K562 (cell line): ENCODE data around the gene MKRN1. TPM values are rescaled to one million over a fixed set of nuclear protein-coding genes. Genes with fewer than 3 reads are reported as not detected.

Source experiments
- ATAC-seq: fragments of 200-7000 bp; cut with Tn5 transposase; 3 replicates; pipeline ENCODE4 v1.9.1; 2020; ENCODE audit warnings: moderate library complexity
- BruUV-seq: library from RNA; stranded (reverse); fragments of 400-500 nt; replicated peaks from 2 replicates; lab custom pipeline; 2021; lab: Mats Ljungman, UMichigan
- CTCF ChIA-PET: fragments of 300-600 bp; formaldehyde crosslinking; extraction: SDS; loops from one replicate; lab custom pipeline; 2021; ENCODE audit warnings: low intra/inter-chr PET ratio; lab: Yijun Ruan, JAX
- POLR2A ChIA-PET: fragments of 300-600, 350-650 bp; sonication (Branson Sonifier 250); formaldehyde crosslinking; extraction: SDS; loops from one replicate; lab custom pipeline; 2021; ENCODE audit warnings: antibody characterized with exemption, inconsistent platforms; lab: Yijun Ruan, JAX
- DNase-seq, 4 experiments: peaks; one replicate each; pipeline versions ENCODE4 v3.0.0 to v3.0.0-alpha.2; 2011 to 2018; ENCODE audit warnings: low spot score in 3 of 4, mixed read lengths in 3 of 4; ENCODE audit errors: extremely low read depth in 1 of 4
- FAIRE-seq: peaks from 2 replicates; lab custom pipeline; 2011; peaks lifted over from hg19 to GRCh38; lab: Jason Lieb, UNC
- H2AFZ ChIP-seq: 2 replicates; pipeline ENCODE4 v1.6.0; 2011; ENCODE audit warnings: low read depth, low read length, control low read depth, inconsistent platforms
- H3K27ac ChIP-seq: fragments of 200-600 bp; 3 replicates; pipeline ENCODE4 v1.8.0; 2011; ENCODE audit warnings: low read depth, mild to moderate bottlenecking, control low read depth, inconsistent platforms, low read length, moderate library complexity, mixed read lengths; ENCODE audit errors: extremely low read depth
- H3K27me3 ChIP-seq, 2 experiments: fragments of 300-600 bp in 1 of 2; 2 replicates in 1 of 2; 3 replicates in 1 of 2; pipeline versions ENCODE4 v1.6.0 to v1.8.0; 2011; ENCODE audit warnings: inconsistent platforms in 2 of 2, low read length in 2 of 2, mild to moderate bottlenecking in 1 of 2, mixed read lengths in 1 of 2, moderate library complexity in 1 of 2; ENCODE audit not compliant: control insufficient read depth in 2 of 2, insufficient read depth in 2 of 2
- H3K36me3 ChIP-seq: fragments of 300-600 bp; 3 replicates; pipeline ENCODE4 v1.8.0; 2011; ENCODE audit warnings: mild to moderate bottlenecking, low read length, inconsistent platforms; ENCODE audit not compliant: control insufficient read depth, insufficient read depth
- H3K4me1 ChIP-seq, 2 experiments: fragments of 200-600 bp in 1 of 2; replicated peaks in 1 of 2; 2 replicates in 1 of 2; 3 replicates in 1 of 2; pipeline versions ENCODE4 v1.5.1 to v1.8.0; 2011; ENCODE audit warnings: inconsistent platforms in 2 of 2, low read length in 2 of 2, mild to moderate bottlenecking in 1 of 2, mixed read lengths in 1 of 2, moderate library complexity in 1 of 2; ENCODE audit not compliant: control insufficient read depth in 2 of 2, insufficient read depth in 2 of 2
- H3K4me2 ChIP-seq: 2 replicates; pipeline ENCODE4 v1.6.1; 2011; ENCODE audit warnings: low read length, control low read depth, inconsistent platforms, mixed read lengths; ENCODE audit not compliant: insufficient read depth
- H3K4me3 ChIP-seq: fragments of 200-600 bp; sonication (generic), shearing (Covaris generic); 2 replicates; pipeline ENCODE4 v1.5.1; 2016; ENCODE audit warnings: control low read depth, inconsistent platforms
- H3K79me2 ChIP-seq: fragments of 200-600 bp; 3 replicates; pipeline ENCODE4 v1.8.0; 2011; ENCODE audit warnings: low read length, inconsistent platforms; ENCODE audit not compliant: control insufficient read depth, insufficient read depth
- H3K9ac ChIP-seq, 2 experiments: 2 replicates each; pipeline versions ENCODE4 v1.6.0 to v1.6.1; 2011; ENCODE audit warnings: low read depth in 2 of 2, low read length in 2 of 2, control low read depth in 1 of 2, inconsistent platforms in 1 of 2, mild to moderate bottlenecking in 1 of 2, mixed read lengths in 1 of 2; ENCODE audit not compliant: insufficient read depth in 1 of 2
- H3K9me1 ChIP-seq: one replicate; pipeline ENCODE4 v1.6.0; 2011; ENCODE audit warnings: inconsistent platforms, mild to moderate bottlenecking, low read length, moderate library complexity; ENCODE audit not compliant: control insufficient read depth, insufficient read depth
- H3K9me3 ChIP-seq: replicated peaks from 2 replicates; pipeline ENCODE4 v1.5.1; 2011; ENCODE audit warnings: low read depth, low read length, inconsistent platforms; ENCODE audit not compliant: control insufficient read depth, insufficient read depth
- H4K20me1 ChIP-seq: replicated peaks from 2 replicates; pipeline ENCODE4 v1.6.1; 2011; ENCODE audit warnings: low read length, inconsistent platforms, mixed read lengths; ENCODE audit not compliant: control insufficient read depth, insufficient read depth
- BRD4 ChIP-seq: fragments of 200-600 bp; sonication (generic); IDR thresholded peaks from 2 replicates; pipeline ENCODE4 v1.6.1; 2017; ENCODE audit warnings: inconsistent platforms
- C11orf30 ChIP-seq: fragments of 450-650 bp; IDR thresholded peaks from 2 replicates; pipeline ENCODE4 v1.6.1; 2016; ENCODE audit warnings: low read depth, mild to moderate bottlenecking
- MAFF ChIP-seq: IDR thresholded peaks from 2 replicates; pipeline ENCODE4 v1.6.1; 2012; ENCODE audit warnings: low read length, improper control_type of control experiment
- MAFG ChIP-seq: fragments of 450-650 bp; conservative IDR thresholded peaks from 2 replicates; pipeline ENCODE4 v1.6.1; 2016; ENCODE audit warnings: missing genetic modification characterization, missing compliant biosample characterization
- MAFK ChIP-seq: IDR thresholded peaks from 2 replicates; pipeline ENCODE4 v1.6.1; 2011; ENCODE audit warnings: low read length, improper control_type of control experiment
- NCOA6 ChIP-seq: fragments of 450-650 bp; IDR thresholded peaks from 2 replicates; pipeline ENCODE4 v1.6.1; 2017; ENCODE audit warnings: mild to moderate bottlenecking
- SREBF2 ChIP-seq: sonication (generic); formaldehyde crosslinking; IDR thresholded peaks from 2 replicates; pipeline ENCODE4 v1.4.0; 2020; ENCODE audit warnings: mild to moderate bottlenecking, missing genetic modification reagents
- TEAD4 ChIP-seq, 2 experiments: sonication (generic) in 1 of 2; formaldehyde crosslinking in 1 of 2; IDR thresholded peaks; 2 replicates each; pipeline versions ENCODE4 v1.6.1 to v1.8.0; 2012 to 2022; ENCODE audit warnings: borderline replicate concordance in 1 of 2, inconsistent platforms in 1 of 2, low read length in 1 of 2, mild to moderate bottlenecking in 1 of 2, missing genetic modification reagents in 1 of 2
- ZNF354B ChIP-seq: fragments of 250-450 bp; sonication (Bioruptor Pico); IDR thresholded peaks from 2 replicates; pipeline ENCODE4 v1.4.0; 2020
- WGBS: fragments of 100-300 bp; shearing (Covaris generic); methylation state at CpG from one replicate; pipeline ENCODE4 v1.1.6; 2016; ENCODE audit warnings: low coverage, mixed read lengths; ENCODE audit not compliant: insufficient coverage; ENCODE audit errors: missing lambda C conversion rate; 5-methylcytosine and 5-hydroxymethylcytosine counted together
- in situ Hi-C: fragments of 300-500 bp; cut with MboI; formaldehyde crosslinking; loops from 4 replicates; pipeline ENCODE4 v1.15.0; 2018; ENCODE audit warnings: inconsistent platforms, mixed read lengths
- intact Hi-C: fragments of 100-400 bp; cut with micrococcal nuclease; formaldehyde crosslinking; loops from 2 replicates; pipeline ENCODE4 v1.14.2; 2022
- polyA plus RNA-seq, 8 experiments: library from polyadenylated mRNA; depleted of rRNA in 4 of 8; stranded (reverse) in 5 of 8; unstranded in 3 of 8; fragments of >200 nt; fragmentation: Nextera tagmentation in 2 of 8; fragmentation: Illumina TruSeq in 1 of 8; extraction: Ambion mirVana in 2 of 8; extraction: Trizol in 1 of 8; gene quantifications; 2 replicates each; pipeline versions ENCODE4 v1.2.1 to v1.2.3, GENCODE V29; 2011 to 2014; ENCODE audit warnings: inconsistent platforms in 1 of 8, missing spikeins in 1 of 8
- total RNA-seq, 7 experiments: library from RNA; depleted of rRNA in 6 of 7; stranded (reverse); fragments of >200 nt in 6 of 7; fragmentation: Illumina TruSeq in 2 of 7; extraction: Trizol in 2 of 7; gene quantifications; 2 replicates each; pipeline versions ENCODE4 v1.2.1 to v1.2.3, GENCODE V29; 2011 to 2021; ENCODE audit warnings: low replicate concordance in 1 of 7
- TF ChIP-seq, protein P1 (sequence below): IDR thresholded peaks from 2 replicates; pipeline ENCODE4 v1.6.1; 2011; ENCODE audit not compliant: insufficient read length; ENCODE audit errors: extremely low read depth
- TF ChIP-seq, protein P2 (sequence below): fragments of 450-650 bp; formaldehyde crosslinking; IDR thresholded peaks from 2 replicates; pipeline ENCODE4 v1.4.0; 2020; ENCODE audit warnings: mild to moderate bottlenecking
- TF ChIP-seq, protein P3 (sequence below): fragments of 450-650 bp; formaldehyde crosslinking; IDR thresholded peaks from 2 replicates; pipeline ENCODE4 v1.4.0; 2022; ENCODE audit warnings: missing genetic modification characterization
- TF ChIP-seq, protein P4 (sequence below), 2 experiments: fragments of 450-650 bp; IDR thresholded peaks; 2 replicates each; pipeline ENCODE4 v1.6.1; 2016
- TF ChIP-seq, protein P5 (sequence below): fragments of 450-650 bp; formaldehyde crosslinking; IDR thresholded peaks from 2 replicates; pipeline ENCODE4 v1.4.0; 2022; ENCODE audit warnings: missing genetic modification characterization

Gene MKRN1
- total and polyA plus RNA-seq, 9 of the 15 experiments (the other 6 are each of a cell fraction or from before 2014, with no cell fraction given), result 30.5 to 90.3 (median 76.0) TPM

DNA sequence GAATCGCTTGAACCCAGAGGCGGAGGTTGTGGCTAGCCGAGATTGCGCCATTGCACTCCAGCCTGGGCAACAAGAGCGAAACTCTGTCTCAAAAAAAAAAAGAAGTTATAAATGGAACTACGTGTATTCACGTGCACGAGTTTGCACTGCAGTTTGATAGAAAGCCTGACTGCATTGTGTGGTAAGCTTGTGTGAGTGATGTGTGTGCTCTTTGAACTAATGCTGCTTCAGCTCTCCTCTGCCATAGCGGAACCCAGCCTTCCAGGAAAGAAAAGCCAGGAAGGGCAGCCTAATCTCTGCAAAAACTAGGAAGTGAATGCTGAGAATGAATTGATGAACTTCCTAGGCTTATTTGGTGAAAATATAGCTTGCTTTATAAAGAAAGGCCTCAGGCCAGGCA is 15.6 kb upstream of the MKRN1 start (continued):
- TF ChIP-seq, protein P1, sequence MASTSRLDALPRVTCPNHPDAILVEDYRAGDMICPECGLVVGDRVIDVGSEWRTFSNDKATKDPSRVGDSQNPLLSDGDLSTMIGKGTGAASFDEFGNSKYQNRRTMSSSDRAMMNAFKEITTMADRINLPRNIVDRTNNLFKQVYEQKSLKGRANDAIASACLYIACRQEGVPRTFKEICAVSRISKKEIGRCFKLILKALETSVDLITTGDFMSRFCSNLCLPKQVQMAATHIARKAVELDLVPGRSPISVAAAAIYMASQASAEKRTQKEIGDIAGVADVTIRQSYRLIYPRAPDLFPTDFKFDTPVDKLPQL, result no peak
- TF ChIP-seq, protein P2, sequence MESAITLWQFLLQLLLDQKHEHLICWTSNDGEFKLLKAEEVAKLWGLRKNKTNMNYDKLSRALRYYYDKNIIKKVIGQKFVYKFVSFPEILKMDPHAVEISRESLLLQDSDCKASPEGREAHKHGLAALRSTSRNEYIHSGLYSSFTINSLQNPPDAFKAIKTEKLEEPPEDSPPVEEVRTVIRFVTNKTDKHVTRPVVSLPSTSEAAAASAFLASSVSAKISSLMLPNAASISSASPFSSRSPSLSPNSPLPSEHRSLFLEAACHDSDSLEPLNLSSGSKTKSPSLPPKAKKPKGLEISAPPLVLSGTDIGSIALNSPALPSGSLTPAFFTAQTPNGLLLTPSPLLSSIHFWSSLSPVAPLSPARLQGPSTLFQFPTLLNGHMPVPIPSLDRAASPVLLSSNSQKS, result no peak
- TF ChIP-seq SREBF2 (CRISPR knock-in tag), result no peak
- TF ChIP-seq BRD4, result no peak

DNA sequence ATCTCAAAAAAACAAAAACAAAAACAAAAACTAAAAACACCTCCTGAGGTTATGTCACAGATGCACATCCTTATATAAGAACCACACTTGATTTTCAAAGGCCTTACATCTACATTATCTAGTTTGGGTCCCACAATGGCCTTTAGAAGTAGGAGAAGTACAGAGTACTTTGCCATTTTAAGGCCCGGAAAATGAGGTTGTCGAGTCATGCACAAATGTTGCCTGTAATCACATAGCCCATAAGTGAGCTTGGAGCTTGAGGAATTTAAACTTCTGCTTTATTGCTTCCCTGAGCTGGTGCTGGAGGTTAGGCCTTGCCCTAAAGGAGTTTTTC is 9.7 kb upstream of the MKRN1 start:
- no TSS peak for BruUV-seq
- ChIA-PET CTCF (interaction anchor here (0.7 kb wide), 1 partner anchor 313 kb away, joined by 3 read pairs; no protein-coding TSS in a partner anchor), POLR2A (interaction anchor here (0.7 to 5.7 kb wide), 8 partner anchors 9 to 435 kb away, joined by 3 to 44 read pairs (median 5); partner anchors contain the start of genes MKRN1 and PARP12)
- Histone ChIP-seq H4K20me1 (no peaks in the 10 kb centered on the region), H3K36me3 (no peaks in the 10 kb centered on the region), H3K27ac (peak overlapping the region; percentile 57), H3K4me3 (no peak overlapping the region), H2AFZ (peak overlapping the region; percentile 2), H3K79me2 (no peaks in the 10 kb centered on the region), H3K9me3 (no peaks in the 10 kb centered on the region), H3K9me1 (no peaks in the 10 kb centered on the region), H3K9ac (no peak overlapping the region), H3K27me3 (no peaks in the 10 kb centered on the region), H3K4me2 (peak overlapping the region; percentile 49; the same call in 1 of the 2 replicates), H3K4me1 (peaks cover 34 to 44% of the 10 kb centered on the region in 2 experiments)
- 17% methylated on average over 2 of the region's 2 CpGs for WGBS
- intact Hi-C loops (no loop called here), in situ Hi-C loops (no loop called here)
- peak in 3 of 4 experiments; percentile 15 to 59 (median 55) for DNase-seq
- FAIRE-seq, result no peak
- ATAC-seq, result peak; percentile 53
- peak; percentile 61 for TF ChIP-seq MAFG (tag)
- TF ChIP-seq, protein P3, sequence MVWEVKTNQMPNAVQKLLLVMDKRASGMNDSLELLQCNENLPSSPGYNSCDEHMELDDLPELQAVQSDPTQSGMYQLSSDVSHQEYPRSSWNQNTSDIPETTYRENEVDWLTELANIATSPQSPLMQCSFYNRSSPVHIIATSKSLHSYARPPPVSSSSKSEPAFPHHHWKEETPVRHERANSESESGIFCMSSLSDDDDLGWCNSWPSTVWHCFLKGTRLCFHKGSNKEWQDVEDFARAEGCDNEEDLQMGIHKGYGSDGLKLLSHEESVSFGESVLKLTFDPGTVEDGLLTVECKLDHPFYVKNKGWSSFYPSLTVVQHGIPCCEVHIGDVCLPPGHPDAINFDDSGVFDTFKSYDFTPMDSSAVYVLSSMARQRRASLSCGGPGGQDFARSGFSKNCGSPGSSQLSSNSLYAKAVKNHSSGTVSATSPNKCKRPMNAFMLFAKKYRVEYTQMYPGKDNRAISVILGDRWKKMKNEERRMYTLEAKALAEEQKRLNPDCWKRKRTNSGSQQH (CRISPR knock-in tag), result peak; percentile 40; the same call in 1 of the 2 replicates
- 0 out of 2 replicates have a peak, but pooled peaks have one; percentile 15 for TF ChIP-seq MAFF
- TF ChIP-seq, protein P4, sequence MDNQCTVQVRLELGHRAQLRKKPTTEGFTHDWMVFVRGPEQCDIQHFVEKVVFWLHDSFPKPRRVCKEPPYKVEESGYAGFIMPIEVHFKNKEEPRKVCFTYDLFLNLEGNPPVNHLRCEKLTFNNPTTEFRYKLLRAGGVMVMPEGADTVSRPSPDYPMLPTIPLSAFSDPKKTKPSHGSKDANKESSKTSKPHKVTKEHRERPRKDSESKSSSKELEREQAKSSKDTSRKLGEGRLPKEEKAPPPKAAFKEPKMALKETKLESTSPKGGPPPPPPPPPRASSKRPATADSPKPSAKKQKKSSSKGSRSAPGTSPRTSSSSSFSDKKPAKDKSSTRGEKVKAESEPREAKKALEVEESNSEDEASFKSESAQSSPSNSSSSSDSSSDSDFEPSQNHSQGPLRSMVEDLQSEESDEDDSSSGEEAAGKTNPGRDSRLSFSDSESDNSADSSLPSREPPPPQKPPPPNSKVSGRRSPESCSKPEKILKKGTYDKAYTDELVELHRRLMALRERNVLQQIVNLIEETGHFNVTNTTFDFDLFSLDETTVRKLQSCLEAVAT (IDR thresholded peaks at IDR 0.05), result 0 out of 4 replicates have a peak, but pooled peaks of 1 of the 2 experiments have one; percentile 54
- peak; percentile 36 for TF ChIP-seq TEAD4 (IDR thresholded peaks at IDR 0.05; ENCODE audit: low read length)
- no peak for TF ChIP-seq TEAD4 (CRISPR knock-in tag; IDR thresholded peaks at IDR 0.05; ENCODE audit: borderline replicate concordance)
- peak; percentile 35; the same call in 1 of the 2 replicates for TF ChIP-seq MAFK
- peak; percentile 70 for TF ChIP-seq C11orf30
- TF ChIP-seq ZNF354B (CRISPR knock-in tag), result 0 out of 2 replicates have a peak, but pooled peaks have one; percentile 5
- TF ChIP-seq NCOA6, result no peak
- TF ChIP-seq, protein P5, sequence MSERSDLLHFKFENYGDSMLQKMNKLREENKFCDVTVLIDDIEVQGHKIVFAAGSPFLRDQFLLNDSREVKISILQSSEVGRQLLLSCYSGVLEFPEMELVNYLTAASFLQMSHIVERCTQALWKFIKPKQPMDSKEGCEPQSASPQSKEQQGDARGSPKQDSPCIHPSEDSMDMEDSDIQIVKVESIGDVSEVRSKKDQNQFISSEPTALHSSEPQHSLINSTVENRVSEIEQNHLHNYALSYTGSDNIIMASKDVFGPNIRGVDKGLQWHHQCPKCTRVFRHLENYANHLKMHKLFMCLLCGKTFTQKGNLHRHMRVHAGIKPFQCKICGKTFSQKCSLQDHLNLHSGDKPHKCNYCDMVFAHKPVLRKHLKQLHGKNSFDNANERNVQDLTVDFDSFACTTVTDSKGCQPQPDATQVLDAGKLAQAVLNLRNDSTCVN, result 0 out of 2 replicates have a peak, but pooled peaks have one; percentile 64
